ENCODE data around the gene CBLIF. TPM values are rescaled to one million over a fixed set of nuclear protein-coding genes. Genes with fewer than 3 reads are reported as not detected.
"Not testable (repeated sequence)": the region's sequence is repeated elsewhere in the genome, so short reads cannot be mapped to it uniquely, and the experiment has no call there.

Gene CBLIF
- total RNA-seq, 4 donors from 2014 or later, result not detected

GRCh38 chr11:59833602-59834001 is 11.7 kb downstream of the CBLIF start:
- Histone ChIP-seq H3K4me3 (no peak overlapping the region), H3K9me3 (no peaks in the 10 kb centered on the region), H3K4me1 (no peaks in the 10 kb centered on the region), H3K27me3 (no peaks in the 10 kb centered on the region), H3K36me3 (no peaks in the 10 kb centered on the region), H3K27ac (no peak overlapping the region)
- 72 to 78% methylated on average over 2 of the region's 2 CpGs for WGBS, 2 donors
- intact Hi-C loops (cut with DNase I), result no loop called here
- no peak for DNase-seq
- no peak for TF ChIP-seq CTCF (IDR thresholded peaks at IDR 0.05)
- TF ChIP-seq POLR2A (IDR thresholded peaks at IDR 0.05), result no peak

GRCh38 chr11:59829358-59829757 is 15.9 kb downstream of the CBLIF start:
- no peaks in the 10 kb centered on the region for H3K4me1 ChIP-seq
- TF ChIP-seq POLR2A (IDR thresholded peaks at IDR 0.05), result no peak
- TF ChIP-seq CTCF (IDR thresholded peaks at IDR 0.05), result no peak
- H3K36me3 ChIP-seq, result no peaks in the 10 kb centered on the region
- H3K4me3 ChIP-seq, result no peak overlapping the region
- no peak overlapping the region for H3K27ac ChIP-seq
- no peaks in the 10 kb centered on the region for H3K27me3 ChIP-seq
- no peak for DNase-seq
- intact Hi-C loops (cut with DNase I), result no loop called here
- no peaks in the 10 kb centered on the region for H3K9me3 ChIP-seq
- WGBS, 2 donors, result 67 to 70% methylated on average over 3 of the region's 3 CpGs

GRCh38 chr11:59822989-59823566 is 22.2 kb downstream of the CBLIF start:
- no peak overlapping the region for H3K4me3 ChIP-seq
- TF ChIP-seq CTCF (IDR thresholded peaks at IDR 0.05), result peak; percentile 28 to 68 (median 46)
- TF ChIP-seq POLR2A (IDR thresholded peaks at IDR 0.05), result no peak
- no peaks in the 10 kb centered on the region for H3K9me3 ChIP-seq
- no peaks in the 10 kb centered on the region for H3K36me3 ChIP-seq
- intact Hi-C loops (cut with DNase I), result no loop called here
- H3K27ac ChIP-seq, result no peak overlapping the region
- no peaks in the 10 kb centered on the region for H3K27me3 ChIP-seq
- no peak for DNase-seq
- no peaks in the 10 kb centered on the region for H3K4me1 ChIP-seq
- 10 to 17% methylated on average over 9 of the region's 9 CpGs for WGBS, 2 donors

GRCh38 chr11:59818572-59818971 is 26.7 kb downstream of the CBLIF start:
- intact Hi-C loops (cut with DNase I), result no loop called here
- H3K4me1 ChIP-seq, result no peaks in the 10 kb centered on the region
- no peaks in the 10 kb centered on the region for H3K36me3 ChIP-seq
- no peak overlapping the region for H3K4me3 ChIP-seq
- 60 to 67% methylated on average over 4 of the region's 4 CpGs for WGBS, 2 donors
- H3K9me3 ChIP-seq, result no peaks in the 10 kb centered on the region
- DNase-seq, result no peak
- H3K27ac ChIP-seq, result no peak overlapping the region
- TF ChIP-seq POLR2A (IDR thresholded peaks at IDR 0.05), result no peak
- TF ChIP-seq CTCF (IDR thresholded peaks at IDR 0.05), result no peak
- no peaks in the 10 kb centered on the region for H3K27me3 ChIP-seq

- intact Hi-C loops (cut with DNase I); H3K9me3 ChIP-seq; H3K4me1 ChIP-seq; H3K4me3 ChIP-seq; DNase-seq; H3K27ac ChIP-seq; H3K27me3 ChIP-seq; H3K36me3 ChIP-seq: not testable (repeated sequence)
- 73 to 75% methylated on average over 1 of the region's 1 CpG for WGBS, 2 donors
Measured at GRCh38 chr11:59816434-59816833, 28.9 kb downstream of the CBLIF start.

- Histone ChIP-seq H3K4me3 (no peak overlapping the region), H3K27me3 (peaks cover 0 to 4% (median 0%) of the 10 kb centered on the region in 4 donors), H3K36me3 (no peaks in the 10 kb centered on the region), H3K9me3 (no peaks in the 10 kb centered on the region), H3K4me1 (peaks cover 0 to 4% (median 0%) of the 10 kb centered on the region in 3 donors), H3K27ac (no peak overlapping the region)
- no peak for TF ChIP-seq POLR2A (IDR thresholded peaks at IDR 0.05)
- TF ChIP-seq CTCF (IDR thresholded peaks at IDR 0.05), result no peak
- 87 to 94% methylated on average over 1 of the region's 1 CpG for WGBS, 2 donors
- DNase-seq, result no peak
- intact Hi-C loops (cut with DNase I), result no loop called here
Measured at GRCh38 chr11:59815754-59816153, 29.5 kb downstream of the CBLIF start.

Data from esophagus squamous epithelium (tissue), 5 donors.